Middle frontal gyrus (tissue), 1 donor: Measurements from ENCODE around the gene TCEA3.

Experiments used
- DNase-seq: peaks from one replicate; pipeline ENCODE4 v3.0.0-alpha.2; 2015; ENCODE audit warnings: low spot score; ENCODE audit errors: extremely low spot score

The TCEA3 gene

GRCh38 chr1:23331713-23332112 lies 92.8 kb downstream of the TCEA3 start:
- DNase-seq = no peak
